ENCODE measurements around the gene TMEM258.

TMEM258 gene

GRCh38 chr11:61774411-61774810 is 18.0 kb downstream of the TMEM258 start:
- DNase-seq = no peak

GRCh38 chr11:61773809-61774208 is 18.6 kb downstream of the TMEM258 start:
- DNase-seq = no peak

GRCh38 chr11:61773356-61773755 is 19.0 kb downstream of the TMEM258 start:
- DNase-seq = no peak

GRCh38 chr11:61771985-61772455 is 20.4 kb downstream of the TMEM258 start:
- no peak for DNase-seq

- DNase-seq = no peak
Measured at GRCh38 chr11:61771195-61771894, 21.1 kb downstream of the TMEM258 start.

GRCh38 chr11:61769946-61770683 is 22.3 kb downstream of the TMEM258 start:
- no peak for DNase-seq

- DNase-seq = no peak
Measured at GRCh38 chr11:61769169-61769920, 23.1 kb downstream of the TMEM258 start.

- no peak for DNase-seq
Measured at GRCh38 chr11:61768376-61769076, 23.9 kb downstream of the TMEM258 start.

GRCh38 chr11:61766353-61766841 is 26.0 kb downstream of the TMEM258 start:
- no peak for DNase-seq

- DNase-seq = no peak
Measured at GRCh38 chr11:61765550-61766253, 26.7 kb downstream of the TMEM258 start.

GRCh38 chr11:61764606-61765260 is 27.7 kb downstream of the TMEM258 start:
- no peak for DNase-seq

- DNase-seq = no peak
Measured at GRCh38 chr11:61763930-61764605, 28.3 kb downstream of the TMEM258 start.

- DNase-seq = no peak
Measured at GRCh38 chr11:61762798-61763197, 29.6 kb downstream of the TMEM258 start.

GRCh38 chr11:61762223-61762615 is 30.2 kb downstream of the TMEM258 start:
- DNase-seq = no peak

- DNase-seq = no peak
Measured at GRCh38 chr11:61761440-61762222, 30.8 kb downstream of the TMEM258 start.

- no peak for DNase-seq
Measured at GRCh38 chr11:61760946-61761345, 31.5 kb downstream of the TMEM258 start.

- DNase-seq = no peak
Measured at GRCh38 chr11:61757213-61757862, 35.1 kb downstream of the TMEM258 start.

- DNase-seq = no peak
Measured at GRCh38 chr11:61756452-61757212, 35.8 kb downstream of the TMEM258 start.

GRCh38 chr11:61756147-61756451 is 36.3 kb downstream of the TMEM258 start:
- DNase-seq = no peak

Data from DMS79 (cell line).